SU-DHL-6 (cell line): ENCODE measurements around the gene TMC3.

Experiments
- CTCF ChIP-seq: fragments of 200-600 bp; sonication (generic); IDR thresholded peaks from one replicate; pipeline ENCODE4 v1.5.1; 2017; ENCODE audit warnings: antibody characterized with exemption, mild to moderate bottlenecking, low read length, moderate library complexity; ENCODE audit not compliant: insufficient read depth, poor library complexity, severe bottlenecking
- EZH2phosphoT487 ChIP-seq: fragments of 200-600 bp; sonication (generic), shearing (Covaris generic); conservative IDR thresholded peaks from 2 replicates; pipeline ENCODE4 v1.6.1; 2018; ENCODE audit warnings: mild to moderate bottlenecking, antibody characterized with exemption, low read length, moderate library complexity, mixed read lengths

GRCh38 chr15:81304226-81304625 lies 69.8 kb downstream of the TMC3 start:
- TF ChIP-seq CTCF: no peak
- TF ChIP-seq EZH2phosphoT487: no peak
